ENCODE results near the gene MYOG.
A peak's percentile ranks its signal among the peaks of the same experiment; 100 is the strongest.

Gene MYOG

GRCh38 chr1:203048555-203049051 is 37.2 kb downstream of the MYOG start:
- no peak for DNase-seq (ENCODE audit: low read depth in 1 of 2, low spot score in 1 of 2)

- no peak for DNase-seq (ENCODE audit: low read depth in 1 of 2, low spot score in 1 of 2)
These were observed 37.7 kb downstream of the MYOG start for GRCh38 chr1:203048086-203048485.

DNA sequence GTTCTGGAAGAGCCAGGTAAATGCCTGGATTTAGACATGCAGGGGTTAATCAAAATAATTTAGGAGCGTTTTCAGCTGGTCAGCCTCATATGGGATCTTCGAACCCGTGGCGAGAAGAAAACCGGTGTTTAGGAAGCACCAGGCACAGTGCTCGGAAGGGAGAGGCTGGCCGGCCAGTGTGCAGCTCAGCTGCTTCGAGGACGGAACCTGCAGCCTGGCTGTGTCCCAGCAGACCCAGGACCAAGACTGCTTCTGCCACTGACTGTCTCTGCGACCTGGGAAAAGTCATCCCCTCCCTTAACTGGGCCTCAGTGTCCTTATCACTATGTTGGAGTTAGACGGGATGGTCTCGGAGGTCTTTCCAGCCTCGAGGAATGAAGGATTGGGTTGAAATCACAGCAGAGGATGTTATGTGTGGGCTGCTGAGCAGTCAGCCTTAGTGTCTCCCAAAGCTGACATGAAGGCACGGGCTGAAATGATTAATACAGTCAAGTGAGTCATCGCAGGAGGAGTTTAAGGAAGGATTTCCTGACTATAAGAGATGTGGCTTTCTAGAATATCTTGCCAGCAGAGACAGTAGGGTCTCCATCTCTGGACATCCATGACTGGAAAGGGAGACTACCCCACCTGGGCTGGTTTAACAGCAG is 38.7 kb downstream of the MYOG start:
- no peak for DNase-seq (ENCODE audit: low read depth in 1 of 2, low spot score in 1 of 2)

- no peak for DNase-seq (ENCODE audit: low read depth in 1 of 2, low spot score in 1 of 2)
These were observed 39.8 kb downstream of the MYOG start for GRCh38 chr1:203045821-203046594.

- DNase-seq (ENCODE audit: low read depth in 1 of 2, low spot score in 1 of 2) = no peak
These were observed 40.5 kb downstream of the MYOG start for GRCh38 chr1:203045336-203045735.

GRCh38 chr1:203044546-203045250 is 41.1 kb downstream of the MYOG start:
- no peak for DNase-seq (ENCODE audit: low read depth in 1 of 2, low spot score in 1 of 2)

GRCh38 chr1:203043830-203044545 is 41.8 kb downstream of the MYOG start:
- DNase-seq (ENCODE audit: low read depth in 1 of 2, low spot score in 1 of 2) = no peak

GRCh38 chr1:203041351-203041932 is 44.4 kb downstream of the MYOG start:
- DNase-seq (ENCODE audit: low read depth in 1 of 2, low spot score in 1 of 2) = no peak

GRCh38 chr1:203040513-203041275 is 45.1 kb downstream of the MYOG start:
- DNase-seq (ENCODE audit: low read depth in 1 of 2, low spot score in 1 of 2) = no peak

DNA sequence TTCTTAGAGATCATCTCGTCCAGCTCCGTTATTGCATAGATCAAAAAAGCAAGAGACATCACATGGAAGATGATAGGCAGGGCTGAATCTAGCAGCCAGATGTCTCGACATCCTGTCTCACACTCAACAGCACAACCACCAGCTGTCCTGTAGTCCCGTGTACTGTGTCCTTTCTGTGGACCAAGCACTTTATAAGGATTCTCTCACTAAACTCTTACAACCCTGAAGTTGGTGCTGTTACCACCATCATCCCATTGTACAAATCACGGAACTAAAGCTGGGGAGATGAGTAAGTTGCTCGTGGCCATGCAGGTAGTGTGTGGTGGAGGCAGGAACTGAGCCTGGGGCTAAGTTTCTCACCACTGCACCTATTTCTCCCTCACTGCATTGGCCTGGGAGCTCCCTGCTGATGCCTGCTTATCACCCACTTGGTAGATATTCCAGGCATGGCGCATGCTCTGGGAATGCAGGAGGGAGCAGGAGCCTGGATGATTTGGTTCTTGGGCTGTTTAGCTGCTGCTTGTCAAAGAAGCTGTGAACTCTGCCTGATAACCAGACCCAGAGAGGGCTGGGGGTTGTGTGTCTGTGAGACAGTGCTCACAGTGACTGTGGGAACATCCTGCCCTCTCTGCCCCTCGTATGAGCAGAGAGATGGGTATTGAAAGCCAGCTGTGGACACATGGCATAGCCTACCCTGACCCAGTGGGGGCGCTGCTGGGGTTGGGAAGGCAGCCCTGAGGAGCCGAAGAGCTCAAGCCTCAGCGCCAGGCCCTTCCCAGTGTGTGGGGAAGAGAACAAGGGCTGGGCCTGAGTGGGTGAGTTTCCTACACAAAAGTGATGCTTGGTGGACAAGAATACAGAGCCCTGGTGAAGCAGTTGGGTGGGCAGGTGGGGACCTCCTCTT is 46.0 kb downstream of the MYOG start:
- DNase-seq (ENCODE audit: low read depth in 1 of 2, low spot score in 1 of 2) = no peak

GRCh38 chr1:203038891-203039608 is 46.8 kb downstream of the MYOG start:
- DNase-seq (ENCODE audit: low read depth in 1 of 2, low spot score in 1 of 2) = peak in 1 of 2 donors; percentile 47

DNA sequence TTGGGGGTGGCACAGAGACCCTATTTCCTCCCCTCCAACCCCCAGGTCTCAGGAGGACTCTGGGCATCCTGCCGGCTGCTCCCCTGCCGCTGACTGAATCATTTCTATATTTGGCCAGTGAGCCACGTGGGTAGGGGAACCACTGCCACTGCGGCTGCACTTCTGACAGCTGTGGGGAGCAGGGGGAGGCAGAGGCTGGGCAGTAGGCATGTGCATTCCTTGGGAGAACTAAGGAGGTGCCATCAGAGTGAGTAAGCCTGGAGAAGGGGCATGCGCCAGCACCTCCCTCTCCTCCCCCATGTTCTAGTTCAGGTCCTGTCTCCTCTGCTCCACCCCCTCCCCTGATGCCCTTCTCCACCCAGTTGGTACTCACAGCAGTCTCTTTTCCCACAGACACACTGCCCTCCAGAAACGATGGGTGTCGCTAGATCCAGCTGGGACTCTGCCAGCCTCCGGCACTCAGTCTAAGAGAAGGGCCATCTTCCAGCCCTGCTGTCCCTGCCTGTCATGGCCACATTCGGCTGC is 47.5 kb downstream of the MYOG start:
- no peak for DNase-seq (ENCODE audit: low read depth in 1 of 2, low spot score in 1 of 2)

DNA sequence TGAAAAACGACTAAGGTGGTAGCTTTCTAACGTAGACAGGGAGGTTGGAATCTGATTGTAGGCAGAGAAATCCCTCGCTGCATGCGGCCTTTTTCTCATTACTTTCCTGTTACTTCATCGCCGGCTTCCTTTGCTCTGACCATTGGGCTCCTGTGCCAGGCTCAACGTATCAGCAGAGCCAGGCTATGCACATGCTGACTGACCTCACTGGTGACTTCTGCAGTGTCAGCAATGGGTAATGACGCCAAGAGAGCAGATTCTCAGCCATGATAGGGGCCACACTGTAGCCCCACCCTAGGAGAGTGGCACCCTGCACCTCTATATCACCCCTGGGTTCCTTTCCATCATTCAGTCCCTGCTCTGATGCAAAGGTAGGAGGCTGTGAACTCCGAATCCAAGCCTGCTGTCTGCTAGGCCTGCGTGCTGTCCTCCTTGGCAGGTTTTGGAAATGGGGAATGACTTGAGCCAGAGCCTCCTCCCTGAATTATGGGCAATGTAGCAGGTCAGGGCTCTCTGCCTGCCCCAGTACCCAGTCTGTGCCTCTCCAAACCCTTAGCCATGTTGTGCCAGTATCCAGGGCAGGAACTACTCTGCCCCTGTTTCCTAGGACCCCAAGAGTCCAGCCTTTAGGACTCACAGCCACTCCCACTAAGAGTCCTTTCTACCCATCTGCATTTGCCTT is 48.2 kb downstream of the MYOG start:
- no peak for DNase-seq (ENCODE audit: low read depth in 1 of 2, low spot score in 1 of 2)

GRCh38 chr1:203036537-203036936 is 49.3 kb downstream of the MYOG start:
- no peak for DNase-seq (ENCODE audit: low read depth in 1 of 2, low spot score in 1 of 2)

- DNase-seq (ENCODE audit: low read depth in 1 of 2, low spot score in 1 of 2) = no peak
These were observed 49.7 kb downstream of the MYOG start for GRCh38 chr1:203036135-203036534.

- no peak for DNase-seq (ENCODE audit: low read depth in 1 of 2, low spot score in 1 of 2)
These were observed 50.5 kb downstream of the MYOG start for GRCh38 chr1:203035111-203036000.
